ENCODE measurements around the gene FN3KRP. TPM values are rescaled to one million over a fixed set of nuclear protein-coding genes. Genes with fewer than 3 reads are reported as not detected.

FN3KRP gene
- 18.2 TPM for total RNA-seq

GRCh38 chr17:82716203-82717010, at the start of gene FN3KRP:
FN3KRP (plus strand) TSS chr17:82716706; CDS start chr17:82716756, 50 bp downstream.
- peak; percentile 89 for ATAC-seq

GRCh38 chr17:82666931-82667667, 49.4 kb upstream of the FN3KRP start:
- no peak for ATAC-seq

GRCh38 chr17:82667668-82668000, 48.9 kb upstream of the FN3KRP start:
- ATAC-seq, result peak; percentile 9

GRCh38 chr17:82668024-82668630, 48.4 kb upstream of the FN3KRP start:
- no peak for ATAC-seq

GRCh38 chr17:82668631-82669099, 47.8 kb upstream of the FN3KRP start:
- peak; percentile 92 for ATAC-seq

GRCh38 chr17:82670661-82671450, 45.6 kb upstream of the FN3KRP start:
- ATAC-seq, result no peak

GRCh38 chr17:82674656-82675475, 41.6 kb upstream of the FN3KRP start:
- peak; percentile 60 for ATAC-seq

GRCh38 chr17:82675476-82676245, 40.8 kb upstream of the FN3KRP start:
- ATAC-seq, result no peak

- ATAC-seq, result no peak
Measured at GRCh38 chr17:82677353-82677925, 39.1 kb upstream of the FN3KRP start.

- no peak for ATAC-seq
Measured at GRCh38 chr17:82678265-82678891, 38.1 kb upstream of the FN3KRP start.

GRCh38 chr17:82679586-82680465, 36.7 kb upstream of the FN3KRP start:
- ATAC-seq, result peak; percentile 30

GRCh38 chr17:82681547-82681946, 35.0 kb upstream of the FN3KRP start:
- ATAC-seq, result no peak

- no peak for ATAC-seq
Measured at GRCh38 chr17:82683534-82683933, 33.0 kb upstream of the FN3KRP start.

GRCh38 chr17:82684228-82684841, 32.2 kb upstream of the FN3KRP start:
- ATAC-seq, result no peak

GRCh38 chr17:82685291-82685690, 31.2 kb upstream of the FN3KRP start:
- peak; percentile 43 for ATAC-seq

GRCh38 chr17:82686366-82687324, 29.9 kb upstream of the FN3KRP start:
- peak; percentile 35 for ATAC-seq

- ATAC-seq, result no peak
Measured at GRCh38 chr17:82687375-82687861, 29.1 kb upstream of the FN3KRP start.

All from esophagus mucosa (tissue), 1 donor.